ENCODE measurements around the gene GAS1. TPM values are rescaled to one million over a fixed set of nuclear protein-coding genes. Genes with fewer than 3 reads are reported as not detected.

Gene GAS1
- total and polyA plus RNA-seq, 2 of the 8 experiments (the other 6 are each of a cell fraction or from before 2014, with no cell fraction given), result 2.8 to 5.7 TPM

GRCh38 chr9:86955561-86955960 lies 8.3 kb upstream of the GAS1 start:
- no peaks in the 10 kb centered on the region for H3K27me3 ChIP-seq (replicated peaks in 1 of 4; ENCODE audit: control insufficient read depth in 3 of 4, extremely low read depth in 1 of 4, insufficient read depth in 3 of 4, low read length in 3 of 4)
- no peak overlapping the region for H3K27ac ChIP-seq (ENCODE audit: low read depth, low read length)
- ChIA-PET CTCF (ENCODE audit: partially characterized antibody) (interaction anchor here (1.2 to 1.3 kb wide), 2 partner anchors 13 to 308 kb away, joined by 3 read pairs; no protein-coding TSS in a partner anchor), POLR2A (ENCODE audit: partially characterized antibody) (interaction anchor here (1.0 kb wide), 1 partner anchor 355 kb away, joined by 3 read pairs; no protein-coding TSS in a partner anchor)
- no peaks in the 10 kb centered on the region for H3K36me3 ChIP-seq (ENCODE audit: control insufficient read depth in 2 of 4, insufficient read depth in 4 of 4, low read length in 3 of 4)
- DNase-seq (ENCODE audit: low read depth in 1 of 2, low spot score in 2 of 2), result no peak
- H2BK20ac ChIP-seq (ENCODE audit: low read length), result no peak overlapping the region
- no peak overlapping the region for H3K56ac ChIP-seq (replicated peaks; ENCODE audit: insufficient read length, low read depth, low read length)
- no peak overlapping the region for H4K5ac ChIP-seq (ENCODE audit: insufficient read length, low read depth, low read length)
- no peak overlapping the region for H4K8ac ChIP-seq (ENCODE audit: extremely low read depth, insufficient read depth, low read length)
- H3K9me3 ChIP-seq (ENCODE audit: insufficient read depth in 2 of 2, low read depth in 1 of 2, low read length in 1 of 2), result peaks cover 4% of the 10 kb centered on the region in 2 experiments; a peak in 1 of 4 replicates
- H4K91ac ChIP-seq (replicated peaks; ENCODE audit: insufficient read length, low read length), result no peak overlapping the region
- H3K14ac ChIP-seq (ENCODE audit: insufficient read length), result no peak overlapping the region
- 90% methylated on average over 4 of the region's 4 CpGs; no CpG with 5 or more reads in 1 of the 2 experiments for WGBS, 2 experiments (ENCODE audit: extremely low coverage in 1 of 2, insufficient coverage in 1 of 2, insufficient read length in 1 of 2, insufficient replicate concordance in 2 of 2, low coverage in 1 of 2, low lambda C conversion rate in 2 of 2, missing lambda C conversion rate in 1 of 2)
- H3K79me2 ChIP-seq (ENCODE audit: control insufficient read depth in 1 of 2, insufficient read depth in 2 of 2, low read length in 2 of 2), result no peaks in the 10 kb centered on the region
- H2AK5ac ChIP-seq (ENCODE audit: low read depth, low read length), result no peak overlapping the region
- H3K79me1 ChIP-seq (ENCODE audit: low read depth, low read length), result no peaks in the 10 kb centered on the region
- H3K23me2 ChIP-seq (ENCODE audit: low read depth, low read length), result no peaks in the 10 kb centered on the region
- no peak overlapping the region for H2AFZ ChIP-seq (ENCODE audit: low read length)
- no peak overlapping the region for H3K18ac ChIP-seq (ENCODE audit: extremely low read depth, low read length)
- H3K4ac ChIP-seq (replicated peaks; ENCODE audit: insufficient read length, low read depth, low read length), result no peak overlapping the region
- no peak overlapping the region for H3K4me3 ChIP-seq (ENCODE audit: extremely low read depth in 1 of 4, insufficient read depth in 2 of 4, low read depth in 3 of 4, low read length in 4 of 4)
- no peak overlapping the region for H2BK15ac ChIP-seq (ENCODE audit: low read length)
- no peak overlapping the region for H2BK12ac ChIP-seq (ENCODE audit: low read depth, low read length)
- H3K4me2 ChIP-seq (ENCODE audit: insufficient read depth in 1 of 2, low read depth in 2 of 2, low read length in 2 of 2), result no peak overlapping the region
- no peak overlapping the region for H2BK5ac ChIP-seq (ENCODE audit: low read depth, low read length)
- no peak overlapping the region for H2BK120ac ChIP-seq (replicated peaks; ENCODE audit: low read depth, low read length)
- H3K4me1 ChIP-seq (replicated peaks in 1 of 4; ENCODE audit: control insufficient read depth in 3 of 4, insufficient read depth in 4 of 4, low read length in 3 of 4), result no peaks in the 10 kb centered on the region
- no peak overlapping the region for H3K23ac ChIP-seq (ENCODE audit: insufficient read length)
- H3K9ac ChIP-seq (replicated peaks in 1 of 4; ENCODE audit: extremely low read depth in 1 of 4, low read depth in 3 of 4, low read length in 3 of 4), result no peak overlapping the region
- no peaks in the 10 kb centered on the region for H4K20me1 ChIP-seq (replicated peaks in 1 of 2; ENCODE audit: control insufficient read depth in 1 of 2, insufficient read depth in 2 of 2, low read length in 2 of 2)
- no peak for FAIRE-seq
- TF ChIP-seq BRCA1 (IDR thresholded peaks at IDR 0.05; ENCODE audit: low read depth, low read length) (no peak), SIRT6 (IDR thresholded peaks at IDR 0.05; ENCODE audit: low read length) (no peak), ATF3 (IDR thresholded peaks at IDR 0.05; ENCODE audit: insufficient read depth, low read depth, low read length) (no peak), GTF2F1 (IDR thresholded peaks at IDR 0.05; ENCODE audit: borderline replicate concordance, low read depth, low read length) (no peak), SP4 (IDR thresholded peaks at IDR 0.05; ENCODE audit: low read length) (no peak), CHD1 (IDR thresholded peaks at IDR 0.05; ENCODE audit: low read depth, low read length) (no peak), TCF12 (IDR thresholded peaks at IDR 0.05; ENCODE audit: low read depth, low read length) (no peak), MAX (IDR thresholded peaks at IDR 0.05) (no peak), RBBP5 (IDR thresholded peaks at IDR 0.05; ENCODE audit: borderline replicate concordance, low read depth, low read length) (no peak), MAFK (IDR thresholded peaks at IDR 0.05; ENCODE audit: low read depth, low read length) (no peak), HDAC6 (IDR thresholded peaks at IDR 0.05; ENCODE audit: low read depth, low read length) (no peak)
- TF ChIP-seq, protein P1, sequence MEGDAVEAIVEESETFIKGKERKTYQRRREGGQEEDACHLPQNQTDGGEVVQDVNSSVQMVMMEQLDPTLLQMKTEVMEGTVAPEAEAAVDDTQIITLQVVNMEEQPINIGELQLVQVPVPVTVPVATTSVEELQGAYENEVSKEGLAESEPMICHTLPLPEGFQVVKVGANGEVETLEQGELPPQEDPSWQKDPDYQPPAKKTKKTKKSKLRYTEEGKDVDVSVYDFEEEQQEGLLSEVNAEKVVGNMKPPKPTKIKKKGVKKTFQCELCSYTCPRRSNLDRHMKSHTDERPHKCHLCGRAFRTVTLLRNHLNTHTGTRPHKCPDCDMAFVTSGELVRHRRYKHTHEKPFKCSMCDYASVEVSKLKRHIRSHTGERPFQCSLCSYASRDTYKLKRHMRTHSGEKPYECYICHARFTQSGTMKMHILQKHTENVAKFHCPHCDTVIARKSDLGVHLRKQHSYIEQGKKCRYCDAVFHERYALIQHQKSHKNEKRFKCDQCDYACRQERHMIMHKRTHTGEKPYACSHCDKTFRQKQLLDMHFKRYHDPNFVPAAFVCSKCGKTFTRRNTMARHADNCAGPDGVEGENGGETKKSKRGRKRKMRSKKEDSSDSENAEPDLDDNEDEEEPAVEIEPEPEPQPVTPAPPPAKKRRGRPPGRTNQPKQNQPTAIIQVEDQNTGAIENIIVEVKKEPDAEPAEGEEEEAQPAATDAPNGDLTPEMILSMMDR (IDR thresholded peaks at IDR 0.05; ENCODE audit: control extremely low read depth in 1 of 3, insufficient read depth in 1 of 3, low read depth in 1 of 3, low read length in 3 of 3), result no peak
